ENCODE measurements around the gene ERN1. TPM values are rescaled to one million over a fixed set of nuclear protein-coding genes. Genes with fewer than 3 reads are reported as not detected.
A peak's percentile ranks its signal among the peaks of the same experiment; 100 is the strongest.

ERN1 gene
- total and polyA plus RNA-seq, 2 of the 13 experiments (the other 11 are each of a cell fraction or from before 2014, with no cell fraction given) = 6.0 to 12.7 TPM

DNA sequence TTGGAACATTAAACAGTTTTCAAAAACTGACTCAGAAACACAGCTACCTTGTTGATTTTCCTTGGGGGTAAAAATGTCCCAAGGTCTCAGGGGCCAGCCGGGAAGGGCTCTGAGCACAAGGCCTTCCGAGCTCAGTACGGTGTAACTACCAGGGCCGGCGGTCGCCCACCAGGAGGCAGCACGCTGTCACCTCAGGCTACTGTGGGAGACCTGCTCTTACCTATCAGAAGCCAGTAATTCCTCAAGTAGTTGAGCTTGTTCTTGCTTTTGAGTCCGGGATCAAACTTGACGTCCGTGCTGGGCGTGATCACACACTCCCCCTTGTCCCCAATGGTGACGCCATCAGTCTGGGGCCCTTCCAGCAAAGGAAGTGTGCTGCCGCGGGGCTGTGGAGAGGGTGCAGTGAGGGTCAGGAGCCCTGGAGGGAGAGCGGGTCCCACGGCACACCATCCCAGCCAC is 66.1 kb downstream of the ERN1 start (continued):
- TF ChIP-seq, protein P1, sequence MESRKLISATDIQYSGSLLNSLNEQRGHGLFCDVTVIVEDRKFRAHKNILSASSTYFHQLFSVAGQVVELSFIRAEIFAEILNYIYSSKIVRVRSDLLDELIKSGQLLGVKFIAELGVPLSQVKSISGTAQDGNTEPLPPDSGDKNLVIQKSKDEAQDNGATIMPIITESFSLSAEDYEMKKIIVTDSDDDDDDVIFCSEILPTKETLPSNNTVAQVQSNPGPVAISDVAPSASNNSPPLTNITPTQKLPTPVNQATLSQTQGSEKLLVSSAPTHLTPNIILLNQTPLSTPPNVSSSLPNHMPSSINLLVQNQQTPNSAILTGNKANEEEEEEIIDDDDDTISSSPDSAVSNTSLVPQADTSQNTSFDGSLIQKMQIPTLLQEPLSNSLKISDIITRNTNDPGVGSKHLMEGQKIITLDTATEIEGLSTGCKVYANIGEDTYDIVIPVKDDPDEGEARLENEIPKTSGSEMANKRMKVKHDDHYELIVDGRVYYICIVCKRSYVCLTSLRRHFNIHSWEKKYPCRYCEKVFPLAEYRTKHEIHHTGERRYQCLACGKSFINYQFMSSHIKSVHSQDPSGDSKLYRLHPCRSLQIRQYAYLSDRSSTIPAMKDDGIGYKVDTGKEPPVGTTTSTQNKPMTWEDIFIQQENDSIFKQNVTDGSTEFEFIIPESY (CRISPR knock-in tag; IDR thresholded peaks at IDR 0.05) = 0 out of 2 replicates have a peak, but pooled peaks have one; percentile 50
- peak; percentile 74; the same call in 1 of the 2 replicates for TF ChIP-seq MXD4 (CRISPR knock-in tag; IDR thresholded peaks at IDR 0.05)
- TF ChIP-seq ZNF781 (CRISPR knock-in tag; IDR thresholded peaks at IDR 0.05; ENCODE audit: borderline replicate concordance, not compliant biosample characterization) = peak; percentile 42
- TF ChIP-seq, protein P2, sequence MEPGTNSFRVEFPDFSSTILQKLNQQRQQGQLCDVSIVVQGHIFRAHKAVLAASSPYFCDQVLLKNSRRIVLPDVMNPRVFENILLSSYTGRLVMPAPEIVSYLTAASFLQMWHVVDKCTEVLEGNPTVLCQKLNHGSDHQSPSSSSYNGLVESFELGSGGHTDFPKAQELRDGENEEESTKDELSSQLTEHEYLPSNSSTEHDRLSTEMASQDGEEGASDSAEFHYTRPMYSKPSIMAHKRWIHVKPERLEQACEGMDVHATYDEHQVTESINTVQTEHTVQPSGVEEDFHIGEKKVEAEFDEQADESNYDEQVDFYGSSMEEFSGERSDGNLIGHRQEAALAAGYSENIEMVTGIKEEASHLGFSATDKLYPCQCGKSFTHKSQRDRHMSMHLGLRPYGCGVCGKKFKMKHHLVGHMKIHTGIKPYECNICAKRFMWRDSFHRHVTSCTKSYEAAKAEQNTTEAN (CRISPR knock-in tag; conservative IDR thresholded peaks at IDR 0.05) = no peak
- TF ChIP-seq, protein P3, sequence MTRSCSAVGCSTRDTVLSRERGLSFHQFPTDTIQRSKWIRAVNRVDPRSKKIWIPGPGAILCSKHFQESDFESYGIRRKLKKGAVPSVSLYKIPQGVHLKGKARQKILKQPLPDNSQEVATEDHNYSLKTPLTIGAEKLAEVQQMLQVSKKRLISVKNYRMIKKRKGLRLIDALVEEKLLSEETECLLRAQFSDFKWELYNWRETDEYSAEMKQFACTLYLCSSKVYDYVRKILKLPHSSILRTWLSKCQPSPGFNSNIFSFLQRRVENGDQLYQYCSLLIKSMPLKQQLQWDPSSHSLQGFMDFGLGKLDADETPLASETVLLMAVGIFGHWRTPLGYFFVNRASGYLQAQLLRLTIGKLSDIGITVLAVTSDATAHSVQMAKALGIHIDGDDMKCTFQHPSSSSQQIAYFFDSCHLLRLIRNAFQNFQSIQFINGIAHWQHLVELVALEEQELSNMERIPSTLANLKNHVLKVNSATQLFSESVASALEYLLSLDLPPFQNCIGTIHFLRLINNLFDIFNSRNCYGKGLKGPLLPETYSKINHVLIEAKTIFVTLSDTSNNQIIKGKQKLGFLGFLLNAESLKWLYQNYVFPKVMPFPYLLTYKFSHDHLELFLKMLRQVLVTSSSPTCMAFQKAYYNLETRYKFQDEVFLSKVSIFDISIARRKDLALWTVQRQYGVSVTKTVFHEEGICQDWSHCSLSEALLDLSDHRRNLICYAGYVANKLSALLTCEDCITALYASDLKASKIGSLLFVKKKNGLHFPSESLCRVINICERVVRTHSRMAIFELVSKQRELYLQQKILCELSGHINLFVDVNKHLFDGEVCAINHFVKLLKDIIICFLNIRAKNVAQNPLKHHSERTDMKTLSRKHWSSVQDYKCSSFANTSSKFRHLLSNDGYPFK (CRISPR knock-in tag; IDR thresholded peaks at IDR 0.05; ENCODE audit: borderline replicate concordance) = 0 out of 2 replicates have a peak, but pooled peaks have one; percentile 3
- peak; percentile 10; the same call in 1 of the 2 replicates for TF ChIP-seq CEBPG (CRISPR knock-in tag; IDR thresholded peaks at IDR 0.05)
- TF ChIP-seq, protein P4, sequence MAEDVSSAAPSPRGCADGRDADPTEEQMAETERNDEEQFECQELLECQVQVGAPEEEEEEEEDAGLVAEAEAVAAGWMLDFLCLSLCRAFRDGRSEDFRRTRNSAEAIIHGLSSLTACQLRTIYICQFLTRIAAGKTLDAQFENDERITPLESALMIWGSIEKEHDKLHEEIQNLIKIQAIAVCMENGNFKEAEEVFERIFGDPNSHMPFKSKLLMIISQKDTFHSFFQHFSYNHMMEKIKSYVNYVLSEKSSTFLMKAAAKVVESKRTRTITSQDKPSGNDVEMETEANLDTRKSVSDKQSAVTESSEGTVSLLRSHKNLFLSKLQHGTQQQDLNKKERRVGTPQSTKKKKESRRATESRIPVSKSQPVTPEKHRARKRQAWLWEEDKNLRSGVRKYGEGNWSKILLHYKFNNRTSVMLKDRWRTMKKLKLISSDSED (CRISPR knock-in tag; IDR thresholded peaks at IDR 0.05) = no peak
- no peak for TF ChIP-seq RBM22 (optimal IDR thresholded peaks at IDR 0.05; ENCODE audit: low read length)
- 0 out of 2 replicates have a peak, but pooled peaks have one; percentile 54 for TF ChIP-seq JUND (CRISPR knock-in tag; IDR thresholded peaks at IDR 0.05)
- TF ChIP-seq SMAD3 (CRISPR knock-in tag; IDR thresholded peaks at IDR 0.05) = 0 out of 2 replicates have a peak, but pooled peaks have one; percentile 35
- TF ChIP-seq ZNF20 (CRISPR knock-in tag; IDR thresholded peaks at IDR 0.05) = no peak
- no peak for TF ChIP-seq HMG20A (CRISPR knock-in tag; IDR thresholded peaks at IDR 0.05; ENCODE audit: borderline replicate concordance)
- TF ChIP-seq ZMYM2 (CRISPR knock-in tag; IDR thresholded peaks at IDR 0.05) = no peak
- TF ChIP-seq, protein P5, sequence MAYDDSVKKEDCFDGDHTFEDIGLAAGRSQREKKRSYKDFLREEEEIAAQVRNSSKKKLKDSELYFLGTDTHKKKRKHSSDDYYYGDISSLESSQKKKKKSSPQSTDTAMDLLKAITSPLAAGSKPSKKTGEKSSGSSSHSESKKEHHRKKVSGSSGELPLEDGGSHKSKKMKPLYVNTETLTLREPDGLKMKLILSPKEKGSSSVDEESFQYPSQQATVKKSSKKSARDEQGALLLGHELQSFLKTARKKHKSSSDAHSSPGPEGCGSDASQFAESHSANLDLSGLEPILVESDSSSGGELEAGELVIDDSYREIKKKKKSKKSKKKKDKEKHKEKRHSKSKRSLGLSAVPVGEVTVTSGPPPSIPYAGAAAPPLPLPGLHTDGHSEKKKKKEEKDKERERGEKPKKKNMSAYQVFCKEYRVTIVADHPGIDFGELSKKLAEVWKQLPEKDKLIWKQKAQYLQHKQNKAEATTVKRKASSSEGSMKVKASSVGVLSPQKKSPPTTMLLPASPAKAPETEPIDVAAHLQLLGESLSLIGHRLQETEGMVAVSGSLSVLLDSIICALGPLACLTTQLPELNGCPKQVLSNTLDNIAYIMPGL (CRISPR knock-in tag; IDR thresholded peaks at IDR 0.05; ENCODE audit: borderline replicate concordance in 1 of 2, low read depth in 1 of 2) = peak in 1 of 2 experiments; percentile 50; a peak in 1 of 4 replicates
- TF ChIP-seq, protein P6, sequence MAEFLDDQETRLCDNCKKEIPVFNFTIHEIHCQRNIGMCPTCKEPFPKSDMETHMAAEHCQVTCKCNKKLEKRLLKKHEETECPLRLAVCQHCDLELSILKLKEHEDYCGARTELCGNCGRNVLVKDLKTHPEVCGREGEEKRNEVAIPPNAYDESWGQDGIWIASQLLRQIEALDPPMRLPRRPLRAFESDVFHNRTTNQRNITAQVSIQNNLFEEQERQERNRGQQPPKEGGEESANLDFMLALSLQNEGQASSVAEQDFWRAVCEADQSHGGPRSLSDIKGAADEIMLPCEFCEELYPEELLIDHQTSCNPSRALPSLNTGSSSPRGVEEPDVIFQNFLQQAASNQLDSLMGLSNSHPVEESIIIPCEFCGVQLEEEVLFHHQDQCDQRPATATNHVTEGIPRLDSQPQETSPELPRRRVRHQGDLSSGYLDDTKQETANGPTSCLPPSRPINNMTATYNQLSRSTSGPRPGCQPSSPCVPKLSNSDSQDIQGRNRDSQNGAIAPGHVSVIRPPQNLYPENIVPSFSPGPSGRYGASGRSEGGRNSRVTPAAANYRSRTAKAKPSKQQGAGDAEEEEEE (CRISPR knock-in tag; IDR thresholded peaks at IDR 0.05; ENCODE audit: borderline replicate concordance) = 0 out of 2 replicates have a peak, but pooled peaks have one; percentile 66
- TF ChIP-seq THAP11 (CRISPR knock-in tag; IDR thresholded peaks at IDR 0.05) = peak; percentile 55
- peak; percentile 71; the same call in 1 of the 2 replicates for TF ChIP-seq BORCS8-MEF2B (CRISPR knock-in tag; IDR thresholded peaks at IDR 0.05)
- TF ChIP-seq ZNF598 (CRISPR knock-in tag; IDR thresholded peaks at IDR 0.05; ENCODE audit: borderline replicate concordance) = peak; percentile 80; the same call in 1 of the 2 replicates

Data from HepG2 (cell line).